Measurements from ENCODE around the gene BBS5.

GRCh38 chr2:169452080-169452479 is 27.2 kb upstream of the BBS5 start:
- TF ChIP-seq CTCF (IDR thresholded peaks at IDR 0.05; ENCODE audit: low read depth, low read length) (peak; percentile 49), POLR2A (IDR thresholded peaks at IDR 0.05; ENCODE audit: extremely low read depth, insufficient read length) (no peak), MAX (IDR thresholded peaks at IDR 0.05; ENCODE audit: low read depth, low read length) (no peak)
